Erythroblast (primary cell): ENCODE results near the gene RASA2.
A peak's percentile ranks its signal among the peaks of the same experiment; 100 is the strongest.
"Not testable (repeated sequence)": the region's sequence is repeated elsewhere in the genome, so short reads cannot be mapped to it uniquely, and the experiment has no call there.

Experiments used
- DNase-seq, 2 experiments: peaks; one replicate each; lab custom pipeline; 2025; lab: John Stamatoyannopoulos, UW
- GATA1 ChIP-seq: IDR thresholded peaks from 2 replicates; pipeline ENCODE4 v1.6.1; 2011; ENCODE audit warnings: low read depth, mild to moderate bottlenecking, control low read depth, low read length, moderate library complexity
- POLR2A ChIP-seq: IDR thresholded peaks from 2 replicates; pipeline ENCODE4 v1.6.1; 2011; ENCODE audit warnings: mild to moderate bottlenecking, low read length

The RASA2 gene

GRCh38 chr3:141525814-141526213 lies 39.0 kb downstream of the RASA2 start:
- no peak for TF ChIP-seq GATA1
- no peak for TF ChIP-seq POLR2A
- no peak for DNase-seq

- no peak for DNase-seq
- TF ChIP-seq POLR2A: no peak
- no peak for TF ChIP-seq GATA1
These were observed 39.9 kb downstream of the RASA2 start for GRCh38 chr3:141526709-141527108.

GRCh38 chr3:141528800-141529199 lies 42.0 kb downstream of the RASA2 start:
- DNase-seq: no peak
- no peak for TF ChIP-seq GATA1
- TF ChIP-seq POLR2A: no peak

GRCh38 chr3:141529256-141529655 lies 42.4 kb downstream of the RASA2 start:
- no peak for TF ChIP-seq POLR2A
- TF ChIP-seq GATA1: no peak
- DNase-seq: no peak

GRCh38 chr3:141529717-141530414 lies 43.0 kb downstream of the RASA2 start:
- DNase-seq: no peak
- TF ChIP-seq GATA1: no peak
- no peak for TF ChIP-seq POLR2A

GRCh38 chr3:141530415-141530768 lies 43.6 kb downstream of the RASA2 start:
- no peak for TF ChIP-seq GATA1
- no peak for TF ChIP-seq POLR2A
- no peak for DNase-seq

GRCh38 chr3:141532609-141533008 lies 45.8 kb downstream of the RASA2 start:
- TF ChIP-seq POLR2A (no peak), GATA1 (no peak)
- no peak for DNase-seq

- DNase-seq: not testable (repeated sequence)
These were observed 49.2 kb downstream of the RASA2 start for GRCh38 chr3:141536017-141536416.

- TF ChIP-seq GATA1 (no peak), POLR2A (no peak)
- DNase-seq: peak in 1 of 2 experiments; percentile 10
These were observed 51.0 kb downstream of the RASA2 start for GRCh38 chr3:141537856-141538255.

- no peak for DNase-seq
- no peak for TF ChIP-seq GATA1
- no peak for TF ChIP-seq POLR2A
These were observed 51.9 kb downstream of the RASA2 start for GRCh38 chr3:141538568-141539240.

GRCh38 chr3:141539431-141540187 lies 52.8 kb downstream of the RASA2 start:
- no peak for DNase-seq
- no peak for TF ChIP-seq POLR2A
- TF ChIP-seq GATA1: no peak

- TF ChIP-seq GATA1: no peak
- TF ChIP-seq POLR2A: no peak
- no peak for DNase-seq
These were observed 53.7 kb downstream of the RASA2 start for GRCh38 chr3:141540531-141540930.

GRCh38 chr3:141542202-141542969 lies 55.6 kb downstream of the RASA2 start:
- no peak for TF ChIP-seq GATA1
- no peak for TF ChIP-seq POLR2A
- no peak for DNase-seq

- no peak for DNase-seq
- TF ChIP-seq GATA1 (no peak), POLR2A (no peak)
These were observed 56.2 kb downstream of the RASA2 start for GRCh38 chr3:141542989-141543388.
